ENCODE results near the gene ZNF280A. TPM values are rescaled to one million over a fixed set of nuclear protein-coding genes. Genes with fewer than 3 reads are reported as not detected.

ZNF280A gene
- total RNA-seq, 1 experiment from 2014 or later: 0.81 TPM

- ChIA-PET POLR2A (no interaction called here), RAD21 (ENCODE audit: low non-redundant PET in 1 of 2, low total read pairs in 2 of 2, uncharacterized antibody in 2 of 2, unreplicated experiment in 2 of 2) (no interaction called here), CTCF (interaction anchor here (0.6 to 1.2 kb wide), 2 partner anchors 45 to 75 kb away, joined by 3 read pairs; partner anchors contain the start of gene ZNF280B)
- H3K9me3 ChIP-seq (ENCODE audit: control insufficient read depth in 1 of 2, insufficient read depth in 1 of 2, low read depth in 1 of 2, low read length in 2 of 2): no peaks in the 10 kb centered on the region
- no peak for DNase-seq (ENCODE audit: low read depth, low spot score)
- H3K4me1 ChIP-seq (ENCODE audit: control insufficient read depth in 1 of 2, insufficient read depth in 2 of 2, low read length in 2 of 2): peaks cover 0 to 5% of the 10 kb centered on the region in 2 experiments; a peak in 1 of 4 replicates
- no peaks in the 10 kb centered on the region for H3K27me3 ChIP-seq (ENCODE audit: insufficient read depth, low read length)
- no peak overlapping the region for H2AFZ ChIP-seq (ENCODE audit: low read depth, low read length, poor library complexity, severe bottlenecking)
- no TSS peak for BruUV-seq (replicated peaks)
- no peak overlapping the region for H3K4me2 ChIP-seq (ENCODE audit: low read length)
- H4K20me1 ChIP-seq (ENCODE audit: insufficient read depth): no peaks in the 10 kb centered on the region
- intact Hi-C loops (cut with micrococcal nuclease): no loop called here
- ATAC-seq: no peak
- no peak overlapping the region for H3K9ac ChIP-seq (ENCODE audit: low read length)
- no peak overlapping the region for H3K27ac ChIP-seq (ENCODE audit: low read depth, low read length)
- 0 out of 4 replicates have a peak, but pooled peaks cover 0 to 9% of the 10 kb centered on the region in 2 experiments for H3K36me3 ChIP-seq (ENCODE audit: control insufficient read depth in 1 of 2, insufficient read depth in 2 of 2, low read length in 2 of 2)
- H3K79me2 ChIP-seq (ENCODE audit: insufficient read depth, low read length): no peaks in the 10 kb centered on the region
- no peak for TF ChIP-seq EZH2 (IDR thresholded peaks at IDR 0.05)
- H3K9me2 ChIP-seq (ENCODE audit: insufficient read depth): no peaks in the 10 kb centered on the region
- H3K4me3 ChIP-seq (replicated peaks in 1 of 2; ENCODE audit: low read depth in 1 of 2, low read length in 2 of 2): no peak overlapping the region
These were observed 33.9 kb upstream of the ZNF280A start for GRCh38 chr22:22553735-22554586.

GRCh38 chr22:22553141-22553540 is 33.1 kb upstream of the ZNF280A start:
- intact Hi-C loops (cut with micrococcal nuclease): no loop called here
- Histone ChIP-seq H3K4me2 (ENCODE audit: low read length) (no peak overlapping the region), H3K27ac (ENCODE audit: low read depth, low read length) (no peak overlapping the region), H2AFZ (ENCODE audit: low read depth, low read length, poor library complexity, severe bottlenecking) (no peak overlapping the region), H3K9me3 (ENCODE audit: control insufficient read depth in 1 of 2, insufficient read depth in 1 of 2, low read depth in 1 of 2, low read length in 2 of 2) (no peaks in the 10 kb centered on the region), H3K79me2 (ENCODE audit: insufficient read depth, low read length) (no peaks in the 10 kb centered on the region), H3K4me3 (replicated peaks in 1 of 2; ENCODE audit: low read depth in 1 of 2, low read length in 2 of 2) (no peak overlapping the region), H3K27me3 (ENCODE audit: insufficient read depth, low read length) (no peaks in the 10 kb centered on the region), H3K36me3 (ENCODE audit: control insufficient read depth in 1 of 2, insufficient read depth in 2 of 2, low read length in 2 of 2) (0 out of 4 replicates have a peak, but pooled peaks cover 3 to 9% of the 10 kb centered on the region in 2 experiments), H3K4me1 (ENCODE audit: control insufficient read depth in 1 of 2, insufficient read depth in 2 of 2, low read length in 2 of 2) (no peaks in the 10 kb centered on the region), H4K20me1 (ENCODE audit: insufficient read depth) (no peaks in the 10 kb centered on the region), H3K9me2 (ENCODE audit: insufficient read depth) (no peaks in the 10 kb centered on the region), H3K9ac (ENCODE audit: low read length) (no peak overlapping the region)
- TF ChIP-seq JUND (IDR thresholded peaks at IDR 0.05) (no peak), ZFX (IDR thresholded peaks at IDR 0.05) (no peak), CEBPB (IDR thresholded peaks at IDR 0.05; ENCODE audit: low read depth) (no peak), CBX3 (IDR thresholded peaks at IDR 0.05; ENCODE audit: low read depth) (no peak), POLR2AphosphoS5 (IDR thresholded peaks at IDR 0.05; ENCODE audit: low read depth, low read length) (no peak), SP1 (IDR thresholded peaks at IDR 0.05; ENCODE audit: low read depth) (no peak), SRF (IDR thresholded peaks at IDR 0.05; ENCODE audit: low read depth) (no peak), ELF1 (IDR thresholded peaks at IDR 0.05; ENCODE audit: borderline replicate concordance, low read depth) (no peak), ZBTB33 (IDR thresholded peaks at IDR 0.05; ENCODE audit: extremely low read depth, insufficient replicate concordance, low read length) (no peak), EZH2 (IDR thresholded peaks at IDR 0.05) (no peak), EZH2phosphoT487 (IDR thresholded peaks at IDR 0.05; ENCODE audit: borderline replicate concordance) (no peak), CTCF (IDR thresholded peaks at IDR 0.05 in 2 of 3, conservative IDR thresholded peaks at IDR 0.05 in 1 of 3; ENCODE audit: borderline replicate concordance in 1 of 3, insufficient read depth in 1 of 3, low read depth in 2 of 3, low read length in 2 of 3) (no peak), FOSL1 (IDR thresholded peaks at IDR 0.05; ENCODE audit: low read depth) (no peak)
- DNase-seq (ENCODE audit: low read depth, low spot score) (no peak), ATAC-seq (no peak)
- RAD21 ChIA-PET (ENCODE audit: low non-redundant PET in 1 of 2, low total read pairs in 2 of 2, uncharacterized antibody in 2 of 2, unreplicated experiment in 2 of 2): no interaction called here
- CTCF ChIA-PET: interaction anchor here (0.9 to 1.2 kb wide), 2 partner anchors 89 to 131 kb away, joined by 4 read pairs; no protein-coding TSS in a partner anchor
- BruUV-seq (replicated peaks): no TSS peak
- POLR2A ChIA-PET: no interaction called here
